HepG2 (cell line): ENCODE measurements around the gene PARP6. TPM values are rescaled to one million over a fixed set of nuclear protein-coding genes. Genes with fewer than 3 reads are reported as not detected.
A peak's percentile ranks its signal among the peaks of the same experiment; 100 is the strongest.

Source experiments
- CSRNP1 ChIP-seq: sonication (generic); formaldehyde crosslinking; IDR thresholded peaks from 2 replicates; pipeline ENCODE4 v1.8.1; 2023; ENCODE audit warnings: mild to moderate bottlenecking, missing genetic modification reagents
- DR1 ChIP-seq: sonication (generic); formaldehyde crosslinking; IDR thresholded peaks from 2 replicates; pipeline ENCODE4 v1.8.0; 2021; ENCODE audit warnings: mild to moderate bottlenecking, missing genetic modification reagents, inconsistent platforms
- MAZ ChIP-seq, 2 experiments: sonication (generic) in 1 of 2; formaldehyde crosslinking in 1 of 2; IDR thresholded peaks; 2 replicates each; pipeline versions ENCODE4 v1.5.0 to v1.6.1; 2012 to 2020; ENCODE audit warnings: low read depth in 2 of 2, mild to moderate bottlenecking in 2 of 2, borderline replicate concordance in 1 of 2, improper control_type of control experiment in 1 of 2, low read length in 1 of 2, missing genetic modification reagents in 1 of 2, moderate library complexity in 1 of 2
- NCOA5 ChIP-seq: sonication (generic); formaldehyde crosslinking; IDR thresholded peaks from 2 replicates; pipeline ENCODE4 v1.4.0; 2020; ENCODE audit warnings: missing genetic modification reagents
- PHF21A ChIP-seq: sonication (generic); formaldehyde crosslinking; IDR thresholded peaks from 2 replicates; pipeline ENCODE4 v1.5.0; 2020; ENCODE audit warnings: mild to moderate bottlenecking, missing genetic modification reagents
- RFX5 ChIP-seq: IDR thresholded peaks from 2 replicates; pipeline ENCODE4 v1.6.1; 2011; ENCODE audit warnings: low read depth, low read length, improper control_type of control experiment
- SP2 ChIP-seq: sonication (generic); formaldehyde crosslinking; IDR thresholded peaks from 2 replicates; pipeline ENCODE4 v1.5.1; 2020; ENCODE audit warnings: mild to moderate bottlenecking, missing genetic modification reagents
- TFE3 ChIP-seq: IDR thresholded peaks from 2 replicates; pipeline ENCODE4 v1.6.1; 2016
- ZBTB10 ChIP-seq: sonication (generic); formaldehyde crosslinking; IDR thresholded peaks from 2 replicates; pipeline ENCODE4 v1.4.0; 2020; ENCODE audit warnings: missing genetic modification reagents, borderline replicate concordance
- ZBTB37 ChIP-seq: sonication (generic); formaldehyde crosslinking; IDR thresholded peaks from 2 replicates; pipeline ENCODE4 v1.4.0; 2020; ENCODE audit warnings: mild to moderate bottlenecking, missing genetic modification reagents
- ZBTB42 ChIP-seq: sonication (generic); formaldehyde crosslinking; IDR thresholded peaks from 2 replicates; pipeline ENCODE4 v1.5.0; 2020; ENCODE audit warnings: mild to moderate bottlenecking, missing genetic modification reagents
- ZFY ChIP-seq: sonication (generic); formaldehyde crosslinking; IDR thresholded peaks from 2 replicates; pipeline ENCODE4 v1.4.0; 2020; ENCODE audit warnings: missing genetic modification reagents
- ZNF138 ChIP-seq: sonication (generic); formaldehyde crosslinking; IDR thresholded peaks from 2 replicates; pipeline ENCODE4 v1.5.0; 2020; ENCODE audit warnings: mild to moderate bottlenecking, low read depth, missing genetic modification reagents
- ZNF280D ChIP-seq: sonication (generic); formaldehyde crosslinking; IDR thresholded peaks from 2 replicates; pipeline ENCODE4 v1.5.1; 2020; ENCODE audit warnings: mild to moderate bottlenecking, missing genetic modification reagents
- ZNF512 ChIP-seq: sonication (generic); formaldehyde crosslinking; IDR thresholded peaks from 2 replicates; pipeline ENCODE4 v1.4.0; 2020; ENCODE audit warnings: mild to moderate bottlenecking, missing genetic modification reagents
- ZNF670 ChIP-seq: sonication (generic); formaldehyde crosslinking; IDR thresholded peaks from 2 replicates; pipeline ENCODE4 v1.8.0; 2022; ENCODE audit warnings: mild to moderate bottlenecking, missing genetic modification reagents, borderline replicate concordance
- ZNF749 ChIP-seq: sonication (generic); formaldehyde crosslinking; IDR thresholded peaks from 2 replicates; pipeline ENCODE4 v1.8.0; 2022; ENCODE audit warnings: mild to moderate bottlenecking, missing genetic modification reagents, moderate library complexity, borderline replicate concordance
- ZNF772 ChIP-seq: sonication (generic); formaldehyde crosslinking; IDR thresholded peaks from 2 replicates; pipeline ENCODE4 v1.5.0; 2020; ENCODE audit warnings: mild to moderate bottlenecking, missing genetic modification reagents
- polyA plus RNA-seq, 8 experiments: library from polyadenylated mRNA; depleted of rRNA in 3 of 8; stranded (reverse) in 7 of 8; unstranded in 1 of 8; fragments of >200 nt; fragmentation: Illumina TruSeq in 4 of 8; extraction: Trizol in 4 of 8; gene quantifications; 2 replicates each; pipeline versions ENCODE4 v1.2.1 to v1.2.3, GENCODE V29; 2011 to 2016; ENCODE audit warnings: low read depth in 4 of 8, missing spikeins in 1 of 8, mixed read lengths in 1 of 8; ENCODE audit not compliant: insufficient read depth in 1 of 8
- total RNA-seq, 5 experiments: library from RNA; depleted of rRNA; stranded (reverse); fragments of >200 nt; fragmentation: Illumina TruSeq; extraction: Trizol; gene quantifications; 2 replicates each; pipeline ENCODE4 v1.2.3, GENCODE V29; 2016; ENCODE audit warnings: low read depth in 1 of 5

The PARP6 gene
- total and polyA plus RNA-seq, 2 of the 13 experiments (the other 11 are each of a cell fraction or from before 2014, with no cell fraction given) = 0.22 to 0.87 TPM

- TF ChIP-seq ZBTB42 (CRISPR knock-in tag) = no peak
- TF ChIP-seq MAZ (IDR thresholded peaks at IDR 0.05; ENCODE audit: borderline replicate concordance, low read depth, low read length) = no peak
- TF ChIP-seq MAZ (CRISPR knock-in tag; IDR thresholded peaks at IDR 0.05; ENCODE audit: low read depth) = no peak
- TF ChIP-seq NCOA5 = no peak
- TF ChIP-seq ZNF512 (CRISPR knock-in tag) = no peak
- no peak for TF ChIP-seq SP2 (CRISPR knock-in tag)
- TF ChIP-seq ZNF772 = no peak
- no peak for TF ChIP-seq RFX5
- TF ChIP-seq ZNF749 = no peak
- TF ChIP-seq ZNF138 (CRISPR knock-in tag) = no peak
- no peak for TF ChIP-seq ZNF280D
- TF ChIP-seq ZNF670 (CRISPR knock-in tag) = no peak
- TF ChIP-seq CSRNP1 (CRISPR knock-in tag) = no peak
- peak; percentile 91; the same call in 1 of the 2 replicates for TF ChIP-seq ZFY
- no peak for TF ChIP-seq ZBTB37
- no peak for TF ChIP-seq DR1 (CRISPR knock-in tag)
- TF ChIP-seq PHF21A = no peak
- no peak for TF ChIP-seq ZBTB10
- TF ChIP-seq TFE3 (CRISPR knock-in tag) = no peak
Observed at GRCh38 chr15:72229947-72230196, 42.5 kb downstream of the PARP6 start (continued).
